Uterus (tissue), 4 donors: ENCODE data around the gene CCHCR1. TPM values are rescaled to one million over a fixed set of nuclear protein-coding genes. Genes with fewer than 3 reads are reported as not detected.

Experiments used
- DNase-seq, 2 donors: peaks; one replicate each; pipeline ENCODE4 v3.0.0-alpha.2; 2019 to 2020
- H3K27ac ChIP-seq, 2 donors: fragments of 200-600 bp; sonication (generic); 1 replicate in 1 of 2; 2 replicates in 1 of 2; pipeline ENCODE4 v1.5.1; 2016 to 2018
- H3K27me3 ChIP-seq, 2 donors: fragments of 200-600 bp; sonication (generic); one replicate each; pipeline ENCODE4 v1.5.1; 2018 to 2019; ENCODE audit warnings: control low read depth in 1 of 2
- H3K36me3 ChIP-seq, 2 donors: fragments of 200-600 bp; sonication (generic); one replicate each; pipeline ENCODE4 v1.5.1; 2019; ENCODE audit warnings: control low read depth in 1 of 2
- H3K4me1 ChIP-seq, 2 donors: fragments of 200-600 bp; sonication (generic); one replicate each; pipeline ENCODE4 v1.5.1; 2018 to 2019; ENCODE audit warnings: control low read depth in 1 of 2
- H3K4me3 ChIP-seq, 2 donors: fragments of 200-600 bp; sonication (generic); 1 replicate in 1 of 2; 2 replicates in 1 of 2; pipeline ENCODE4 v1.5.1; 2018 to 2019; ENCODE audit warnings: mild to moderate bottlenecking in 1 of 2
- H3K9me3 ChIP-seq, 2 donors: fragments of 200-600 bp; sonication (generic); one replicate each; pipeline ENCODE4 v1.5.1; 2019; ENCODE audit warnings: control low read depth in 1 of 2
- POLR2A ChIP-seq, 2 donors: fragments of 450-650 bp; IDR thresholded peaks; one replicate each; pipeline ENCODE4 v1.6.1; 2016; ENCODE audit warnings: antibody characterized with exemption in 2 of 2, mild to moderate bottlenecking in 1 of 2, moderate library complexity in 1 of 2
- intact Hi-C: fragments of 100-400 bp; cut with DNase I; formaldehyde crosslinking; loops from one replicate; pipeline ENCODE4 v1.15.1; 2023; ENCODE audit warnings: low total_unique reads
- total RNA-seq, 4 donors: library from RNA; depleted of rRNA in 3 of 4; stranded (reverse); fragments of >200 nt in 3 of 4; gene quantifications; one replicate each; pipeline versions ENCODE4 v1.1.0 to v1.2.4, GENCODE V29; 2014 to 2023
- TF ChIP-seq, protein P1 (sequence below), 4 experiments: fragments of 200-600 bp in 2 of 4; fragments of 450-650 bp in 2 of 4; sonication (generic) in 2 of 4; IDR thresholded peaks; one replicate each; pipeline ENCODE4 v1.5.1; 2016 to 2019; ENCODE audit warnings: antibody characterized with exemption in 4 of 4, mild to moderate bottlenecking in 2 of 4, moderate library complexity in 1 of 4
- donor health status: DM: yes; HTN: yes; CAD: no.

Gene CCHCR1
- total RNA-seq, 4 donors from 2014 or later, result 0.59 to 28.1 (median 12.5) TPM

DNA sequence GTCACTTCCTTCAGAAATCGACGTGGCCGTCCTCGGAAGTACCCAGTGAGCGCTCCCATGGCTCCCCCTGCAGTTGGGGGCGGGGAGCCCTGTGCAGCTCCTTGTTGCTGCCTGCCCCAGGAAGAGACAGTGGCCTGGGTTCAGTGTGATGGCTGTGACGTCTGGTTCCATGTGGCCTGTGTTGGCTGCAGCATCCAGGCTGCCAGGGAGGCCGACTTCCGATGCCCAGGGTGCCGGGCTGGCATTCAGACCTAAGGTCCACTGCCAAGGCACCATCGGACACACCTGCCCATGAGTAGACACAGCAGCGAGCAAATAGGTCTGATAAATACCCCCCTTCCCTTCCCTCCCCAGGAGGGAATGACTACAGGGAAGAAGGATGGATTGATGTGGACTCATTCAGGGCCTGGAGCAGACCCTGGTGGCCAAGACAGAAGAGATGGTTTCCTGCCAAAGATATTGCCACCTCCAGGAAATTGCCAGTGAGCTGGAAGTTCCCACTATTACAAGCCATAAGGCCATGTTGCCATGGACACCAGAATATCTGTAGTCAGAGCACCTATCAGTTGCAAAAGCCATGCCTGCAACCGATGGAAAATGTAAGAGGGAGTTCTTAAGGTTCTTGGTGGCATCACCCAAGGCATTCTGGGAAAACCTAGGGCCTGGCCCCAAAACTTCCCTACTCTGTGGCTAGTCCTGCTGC, 5.0 kb upstream of the CCHCR1 start:
- H3K36me3 ChIP-seq, result no peaks in the 10 kb centered on the region
- no peaks in the 10 kb centered on the region for H3K4me1 ChIP-seq
- intact Hi-C loops, result no loop called here
- no peak overlapping the region for H3K4me3 ChIP-seq
- no peak for DNase-seq
- no peaks in the 10 kb centered on the region for H3K9me3 ChIP-seq
- TF ChIP-seq POLR2A (IDR thresholded peaks at IDR 0.05), result no peak
- no peak overlapping the region for H3K27ac ChIP-seq
- no peaks in the 10 kb centered on the region for H3K27me3 ChIP-seq

DNA sequence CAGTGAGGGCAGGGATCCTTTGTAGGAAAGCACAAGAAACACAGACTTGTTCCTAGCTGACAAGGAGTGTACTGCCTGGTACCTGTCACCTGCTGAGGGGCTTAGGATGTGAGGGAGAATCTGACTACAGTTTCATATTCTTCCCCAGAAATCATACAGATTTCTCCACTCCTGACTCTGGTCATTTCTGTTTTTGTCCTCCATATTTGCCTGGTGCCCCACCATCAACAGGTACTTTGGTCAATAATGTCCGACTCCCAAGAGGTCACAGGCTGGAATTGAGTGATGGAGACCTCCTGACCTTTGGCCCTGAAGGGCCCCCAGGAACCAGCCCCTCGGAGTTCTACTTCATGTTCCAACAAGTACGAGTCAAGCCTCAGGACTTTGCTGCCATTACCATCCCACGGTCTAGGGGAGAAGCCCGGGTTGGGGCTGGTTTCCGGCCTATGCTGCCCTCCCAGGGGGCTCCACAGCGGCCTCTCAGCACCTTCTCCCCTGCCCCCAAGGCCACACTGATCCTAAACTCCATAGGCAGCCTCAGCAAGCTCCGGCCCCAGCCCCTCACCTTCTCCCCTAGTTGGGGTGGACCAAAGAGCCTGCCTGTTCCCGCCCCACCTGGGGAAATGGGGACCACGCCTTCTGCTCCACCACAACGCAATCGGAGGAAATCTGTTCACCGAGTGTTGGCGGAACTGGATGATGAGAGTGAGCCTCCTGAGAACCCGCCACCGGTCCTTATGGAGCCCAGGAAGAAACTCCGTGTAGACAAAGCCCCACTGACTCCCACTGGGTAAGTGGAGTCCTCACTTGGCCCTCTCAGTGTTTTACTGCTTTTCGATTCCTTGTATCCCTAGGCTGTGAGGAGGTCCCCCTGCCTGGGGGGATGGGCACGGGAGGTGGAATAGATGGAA, 3.9 kb upstream of the CCHCR1 start:
- intact Hi-C loops, result no loop called here
- H3K4me1 ChIP-seq, result no peaks in the 10 kb centered on the region
- no peaks in the 10 kb centered on the region for H3K27me3 ChIP-seq
- no peaks in the 10 kb centered on the region for H3K36me3 ChIP-seq
- no peaks in the 10 kb centered on the region for H3K9me3 ChIP-seq
- no peak for DNase-seq
- TF ChIP-seq POLR2A (IDR thresholded peaks at IDR 0.05), result no peak
- H3K27ac ChIP-seq, result no peak overlapping the region
- no peak overlapping the region for H3K4me3 ChIP-seq

DNA sequence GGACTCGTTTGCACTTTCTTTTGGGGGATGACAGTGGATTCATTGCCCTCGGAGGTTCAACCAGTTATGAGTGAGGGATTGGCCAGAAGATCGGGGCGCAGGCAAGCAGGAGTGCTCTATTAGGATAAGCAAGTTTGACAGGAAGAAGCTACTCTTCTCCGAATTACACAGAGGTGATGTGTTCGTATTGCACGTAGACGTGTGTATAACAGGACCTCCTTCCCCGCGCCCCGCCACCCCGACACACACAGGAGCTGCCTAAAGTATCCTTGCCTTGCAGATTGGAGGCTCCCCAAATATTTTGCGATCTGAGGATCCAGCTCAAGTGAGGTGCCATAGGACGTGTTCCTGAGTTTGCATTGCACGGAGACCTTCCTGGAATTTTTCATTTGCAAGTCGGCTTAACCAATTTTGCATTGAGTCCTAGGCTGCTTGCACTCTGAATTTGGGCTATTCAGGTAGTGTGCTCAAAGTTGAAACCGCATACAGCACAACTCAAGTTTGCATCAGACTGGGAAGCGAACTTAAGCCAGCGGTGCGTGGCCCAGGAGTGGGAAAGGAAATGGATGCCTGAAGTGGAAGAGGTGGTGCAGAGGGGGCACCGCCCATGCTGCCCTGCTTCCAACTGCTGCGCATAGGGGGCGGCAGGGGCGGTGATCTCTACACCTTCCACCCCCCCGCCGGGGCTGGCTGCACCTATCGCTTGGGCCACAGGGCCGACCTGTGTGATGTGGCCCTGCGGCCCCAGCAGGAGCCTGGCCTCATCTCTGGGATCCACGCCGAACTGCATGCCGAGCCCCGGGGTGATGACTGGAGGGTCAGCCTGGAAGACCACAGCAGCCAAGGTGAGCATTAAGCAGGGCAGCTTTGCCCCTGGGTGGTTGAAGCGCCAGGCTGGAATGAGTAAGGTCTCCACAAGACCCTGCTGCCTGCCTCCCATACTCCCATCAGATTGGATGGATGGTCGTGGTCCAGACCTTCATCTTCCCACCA, 1.6 kb upstream of the CCHCR1 start:
- no peaks in the 10 kb centered on the region for H3K9me3 ChIP-seq
- H3K27ac ChIP-seq, result peak overlapping the region; percentile 45 to 72
- H3K27me3 ChIP-seq, result no peaks in the 10 kb centered on the region
- TF ChIP-seq POLR2A (IDR thresholded peaks at IDR 0.05), result no peak
- TF ChIP-seq, protein P1, sequence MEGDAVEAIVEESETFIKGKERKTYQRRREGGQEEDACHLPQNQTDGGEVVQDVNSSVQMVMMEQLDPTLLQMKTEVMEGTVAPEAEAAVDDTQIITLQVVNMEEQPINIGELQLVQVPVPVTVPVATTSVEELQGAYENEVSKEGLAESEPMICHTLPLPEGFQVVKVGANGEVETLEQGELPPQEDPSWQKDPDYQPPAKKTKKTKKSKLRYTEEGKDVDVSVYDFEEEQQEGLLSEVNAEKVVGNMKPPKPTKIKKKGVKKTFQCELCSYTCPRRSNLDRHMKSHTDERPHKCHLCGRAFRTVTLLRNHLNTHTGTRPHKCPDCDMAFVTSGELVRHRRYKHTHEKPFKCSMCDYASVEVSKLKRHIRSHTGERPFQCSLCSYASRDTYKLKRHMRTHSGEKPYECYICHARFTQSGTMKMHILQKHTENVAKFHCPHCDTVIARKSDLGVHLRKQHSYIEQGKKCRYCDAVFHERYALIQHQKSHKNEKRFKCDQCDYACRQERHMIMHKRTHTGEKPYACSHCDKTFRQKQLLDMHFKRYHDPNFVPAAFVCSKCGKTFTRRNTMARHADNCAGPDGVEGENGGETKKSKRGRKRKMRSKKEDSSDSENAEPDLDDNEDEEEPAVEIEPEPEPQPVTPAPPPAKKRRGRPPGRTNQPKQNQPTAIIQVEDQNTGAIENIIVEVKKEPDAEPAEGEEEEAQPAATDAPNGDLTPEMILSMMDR (IDR thresholded peaks at IDR 0.05), result no peak
- H3K4me1 ChIP-seq, result no peaks in the 10 kb centered on the region
- DNase-seq, result no peak
- intact Hi-C loops, result no loop called here
- H3K36me3 ChIP-seq, result no peaks in the 10 kb centered on the region
- H3K4me3 ChIP-seq, result peak overlapping the region; percentile 69 to 78

DNA sequence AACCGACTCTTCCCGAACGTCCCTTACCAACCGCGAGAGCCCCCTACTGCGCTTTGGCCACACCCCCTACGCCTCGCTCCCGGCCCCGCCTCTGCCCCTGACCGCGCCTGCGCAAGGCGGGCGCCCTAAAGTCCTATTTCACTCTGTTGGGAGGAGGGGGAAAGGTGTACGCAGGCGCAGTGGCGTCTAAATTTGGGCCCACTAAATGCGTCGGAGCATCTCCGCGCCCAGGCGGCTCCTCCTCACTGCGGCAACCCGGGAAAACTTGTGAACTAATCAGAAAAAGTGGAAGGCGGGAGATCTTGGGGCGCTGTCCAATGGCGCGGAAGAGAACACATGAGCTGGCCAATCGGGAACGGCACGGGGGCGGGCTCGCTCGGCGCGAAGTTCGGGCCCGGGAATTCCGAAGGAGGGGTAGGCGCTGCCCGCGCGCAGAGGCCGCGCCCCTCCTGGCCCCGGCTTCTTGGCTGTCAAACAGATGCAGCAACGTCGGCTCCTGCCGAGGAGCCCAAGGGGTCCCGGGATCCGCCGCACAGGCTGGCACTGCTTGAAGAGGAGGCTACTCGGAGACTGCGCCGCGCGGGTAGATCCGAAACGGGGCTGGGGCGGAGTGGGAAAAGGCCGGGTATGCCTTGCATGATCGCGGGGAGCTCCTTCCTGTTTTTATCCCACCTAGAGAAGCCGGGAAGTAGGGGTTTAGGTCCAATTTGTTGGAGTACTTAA, 699 bp upstream of the CCHCR1 start, which contains the start of gene TCF19:
TCF19 (plus strand) TSS at position 450 of the 723 bp plus-strand sequence. CDS start 881 bp downstream, outside the sequence.
- Histone ChIP-seq H3K9me3 (no peaks in the 10 kb centered on the region), H3K4me1 (no peaks in the 10 kb centered on the region), H3K27ac (peak within 1 kb of the TSS; percentile 86 to 87), H3K27me3 (no peaks in the 10 kb centered on the region), H3K4me3 (peak within 1 kb of the TSS; percentile 69 to 78), H3K36me3 (no peaks in the 10 kb centered on the region)
- TF ChIP-seq POLR2A (IDR thresholded peaks at IDR 0.05), result peak; percentile 42 to 74
- TF ChIP-seq, protein P1 (IDR thresholded peaks at IDR 0.05), result peak in 2 of 4 experiments; percentile 3 to 6
- intact Hi-C loops, result no loop called here
- DNase-seq, result peak; percentile 99 to 100

GRCh38 chr6:31156641-31157040, 961 bp downstream of the CCHCR1 start:
- no peak overlapping the region for H3K4me3 ChIP-seq
- no peak for DNase-seq
- no peaks in the 10 kb centered on the region for H3K4me1 ChIP-seq
- no peak overlapping the region for H3K27ac ChIP-seq
- intact Hi-C loops, result no loop called here
- TF ChIP-seq, protein P1 (IDR thresholded peaks at IDR 0.05), result no peak
- TF ChIP-seq POLR2A (IDR thresholded peaks at IDR 0.05), result no peak
- H3K9me3 ChIP-seq, result no peaks in the 10 kb centered on the region
- H3K36me3 ChIP-seq, result no peaks in the 10 kb centered on the region
- no peaks in the 10 kb centered on the region for H3K27me3 ChIP-seq
